GM23338 (cell line): ENCODE measurements around the gene SZT2. TPM values are rescaled to one million over a fixed set of nuclear protein-coding genes. Genes with fewer than 3 reads are reported as not detected.

Experiments
- ATAC-seq: fragments of 200-7000 bp; cut with Tn5 transposase; 3 replicates; pipeline ENCODE4 v1.9.1; 2020
- DNase-seq: peaks from one replicate; pipeline ENCODE4 v3.0.0-alpha.2; 2015; ENCODE audit warnings: low spot score
- H2AFZ ChIP-seq: fragments of 200-600 bp; sonication (generic); 2 replicates; pipeline ENCODE4 v1.8.0; 2016; ENCODE audit warnings: antibody characterized with exemption, mild to moderate bottlenecking, moderate library complexity
- H3F3A ChIP-seq: fragments of 200-600 bp; sonication (generic); replicated peaks from 2 replicates; pipeline ENCODE4 v1.8.0; 2017; ENCODE audit warnings: antibody characterized with exemption, mixed run types, low read depth
- H3K27ac ChIP-seq: fragments of 200-600 bp; sonication (generic); 2 replicates; pipeline ENCODE4 v1.6.1; 2016; ENCODE audit warnings: low read depth
- H3K27me3 ChIP-seq: fragments of 200-600 bp; sonication (generic); 2 replicates; pipeline ENCODE4 v1.8.0; 2016; ENCODE audit warnings: mild to moderate bottlenecking, mixed run types, moderate library complexity; ENCODE audit not compliant: insufficient read depth
- H3K36me3 ChIP-seq: fragments of 200-600 bp; sonication (generic); 2 replicates; pipeline ENCODE4 v1.8.0; 2016; ENCODE audit warnings: mild to moderate bottlenecking; ENCODE audit not compliant: insufficient read depth
- H3K4me1 ChIP-seq: fragments of 200-600 bp; sonication (generic); 2 replicates; pipeline ENCODE4 v1.8.0; 2016; ENCODE audit warnings: mild to moderate bottlenecking, moderate library complexity; ENCODE audit not compliant: insufficient read depth
- H3K4me2 ChIP-seq: fragments of 200-600 bp; sonication (generic); 2 replicates; pipeline ENCODE4 v1.7.1; 2017; ENCODE audit warnings: mixed run types
- H3K4me3 ChIP-seq: fragments of 200-600 bp; sonication (generic); 2 replicates; pipeline ENCODE4 v1.6.1; 2016; ENCODE audit warnings: mixed run types
- H3K79me2 ChIP-seq: fragments of 200-600 bp; sonication (generic); replicated peaks from 2 replicates; pipeline ENCODE4 v1.8.0; 2017; ENCODE audit warnings: mild to moderate bottlenecking; ENCODE audit not compliant: insufficient read depth
- H3K9me2 ChIP-seq: fragments of 200-600 bp; sonication (generic); 2 replicates; pipeline ENCODE4 v1.8.0; 2017; ENCODE audit not compliant: insufficient read depth
- H4K20me1 ChIP-seq: fragments of 200-600 bp; sonication (generic); replicated peaks from 2 replicates; pipeline ENCODE4 v1.8.0; 2017; ENCODE audit warnings: mild to moderate bottlenecking; ENCODE audit not compliant: insufficient read depth
- H3K27ac Mint-ChIP-seq: 2 replicates; pipeline ENCODE4 v1.8.0; 2020; ENCODE audit warnings: inconsistent platforms, mild to moderate bottlenecking, moderate library complexity, mixed read lengths
- H3K27me3 Mint-ChIP-seq: 3 replicates; pipeline ENCODE4 v1.8.0; 2022; ENCODE audit warnings: low read depth, mild to moderate bottlenecking, moderate library complexity, mixed read lengths, inconsistent platforms; ENCODE audit not compliant: insufficient read depth, poor library complexity
- H3K36me3 Mint-ChIP-seq: 3 replicates; pipeline ENCODE4 v1.8.0; 2021; ENCODE audit warnings: low read depth, mild to moderate bottlenecking, inconsistent platforms, moderate library complexity, mixed read lengths
- H3K4me1 Mint-ChIP-seq: 3 replicates; pipeline ENCODE4 v1.8.0; 2020; ENCODE audit warnings: mild to moderate bottlenecking, inconsistent platforms, mixed read lengths
- H3K4me3 Mint-ChIP-seq: 3 replicates; pipeline ENCODE4 v1.8.0; 2021; ENCODE audit warnings: moderate library complexity, mild to moderate bottlenecking, inconsistent platforms, mixed read lengths
- H3K9me3 Mint-ChIP-seq: 3 replicates; pipeline ENCODE4 v1.8.0; 2020; ENCODE audit warnings: moderate library complexity, mild to moderate bottlenecking, inconsistent platforms, mixed read lengths
- CREB1 ChIP-seq: fragments of 250-450 bp; sonication (Bioruptor Pico); IDR thresholded peaks from 2 replicates; pipeline ENCODE4 v1.5.0; 2020; ENCODE audit warnings: low read depth, mild to moderate bottlenecking, moderate library complexity
- JUNB ChIP-seq: IDR thresholded peaks from one replicate; pipeline ENCODE4 v1.6.1; 2016; ENCODE audit warnings: antibody characterized with exemption; ENCODE audit not compliant: unreplicated experiment
- STAT1 ChIP-seq: IDR thresholded peaks from one replicate; pipeline ENCODE4 v1.6.1; 2016; ENCODE audit warnings: antibody characterized with exemption; ENCODE audit not compliant: unreplicated experiment
- ZNF331 ChIP-seq: fragments of 250-450 bp; sonication (Bioruptor Pico); IDR thresholded peaks from 2 replicates; pipeline ENCODE4 v1.5.0; 2020; ENCODE audit warnings: low read depth, mild to moderate bottlenecking, moderate library complexity
- polyA plus RNA-seq: library from polyadenylated mRNA; unstranded; fragments of >200 nt; fragmentation: Nextera tagmentation; extraction: Ambion mirVana; gene quantifications from 2 replicates; pipeline ENCODE4 v1.2.1, GENCODE V29; 2016
- total RNA-seq: library from RNA; depleted of rRNA; stranded (reverse); fragments of >200 nt; shearing (Covaris generic); gene quantifications from 2 replicates; pipeline ENCODE4 v1.2.3, GENCODE V29; 2014
- TF ChIP-seq, protein P1 (sequence below): fragments of 250-450 bp; sonication (Bioruptor Pico); IDR thresholded peaks from 2 replicates; pipeline ENCODE4 v1.5.0; 2020; ENCODE audit warnings: mild to moderate bottlenecking, moderate library complexity
- TF ChIP-seq, protein P2 (sequence below), 2 experiments: fragments of 200-600 bp in 1 of 2; sonication (generic) in 1 of 2; conservative IDR thresholded peaks; 2 replicates each; pipeline versions ENCODE4 v1.5.1 to v1.6.1; 2016 to 2017; ENCODE audit warnings: antibody characterized with exemption in 2 of 2, low read depth in 2 of 2, mild to moderate bottlenecking in 2 of 2, moderate library complexity in 1 of 2
- TF ChIP-seq, protein P3 (sequence below): IDR thresholded peaks from one replicate; pipeline ENCODE4 v1.6.1; 2018; ENCODE audit warnings: antibody characterized with exemption; ENCODE audit not compliant: unreplicated experiment

The SZT2 gene
- total and polyA plus RNA-seq, 2 experiments from 2014 or later = 4.1 to 16.1 TPM

- no peaks in the 10 kb centered on the region for H3K4me1 ChIP-seq
- peaks cover 2% of the 10 kb centered on the region for H3K27me3 Mint-ChIP-seq
- H3K4me1 Mint-ChIP-seq = peaks cover 7% of the 10 kb centered on the region
- no peaks in the 10 kb centered on the region for H3K36me3 ChIP-seq
- H3K4me3 ChIP-seq = no peak overlapping the region
- DNase-seq (peak; percentile 36), ATAC-seq (peak; percentile 17; the same call in 1 of the 3 replicates)
- no peak overlapping the region for H3K27ac ChIP-seq
- no peak overlapping the region for H2AFZ ChIP-seq
- no peak overlapping the region for H3K4me3 Mint-ChIP-seq
- no peaks in the 10 kb centered on the region for H3F3A ChIP-seq
- H3K4me2 ChIP-seq = no peak overlapping the region
- no peaks in the 10 kb centered on the region for H4K20me1 ChIP-seq
- peaks cover 6% of the 10 kb centered on the region; the same call in 2 of the 3 replicates for H3K36me3 Mint-ChIP-seq
- H3K79me2 ChIP-seq = no peaks in the 10 kb centered on the region
- no peaks in the 10 kb centered on the region for H3K9me3 Mint-ChIP-seq
- H3K27me3 ChIP-seq = no peaks in the 10 kb centered on the region
- H3K27ac Mint-ChIP-seq = no peak overlapping the region
- H3K9me2 ChIP-seq = no peaks in the 10 kb centered on the region
- TF ChIP-seq, protein P1, sequence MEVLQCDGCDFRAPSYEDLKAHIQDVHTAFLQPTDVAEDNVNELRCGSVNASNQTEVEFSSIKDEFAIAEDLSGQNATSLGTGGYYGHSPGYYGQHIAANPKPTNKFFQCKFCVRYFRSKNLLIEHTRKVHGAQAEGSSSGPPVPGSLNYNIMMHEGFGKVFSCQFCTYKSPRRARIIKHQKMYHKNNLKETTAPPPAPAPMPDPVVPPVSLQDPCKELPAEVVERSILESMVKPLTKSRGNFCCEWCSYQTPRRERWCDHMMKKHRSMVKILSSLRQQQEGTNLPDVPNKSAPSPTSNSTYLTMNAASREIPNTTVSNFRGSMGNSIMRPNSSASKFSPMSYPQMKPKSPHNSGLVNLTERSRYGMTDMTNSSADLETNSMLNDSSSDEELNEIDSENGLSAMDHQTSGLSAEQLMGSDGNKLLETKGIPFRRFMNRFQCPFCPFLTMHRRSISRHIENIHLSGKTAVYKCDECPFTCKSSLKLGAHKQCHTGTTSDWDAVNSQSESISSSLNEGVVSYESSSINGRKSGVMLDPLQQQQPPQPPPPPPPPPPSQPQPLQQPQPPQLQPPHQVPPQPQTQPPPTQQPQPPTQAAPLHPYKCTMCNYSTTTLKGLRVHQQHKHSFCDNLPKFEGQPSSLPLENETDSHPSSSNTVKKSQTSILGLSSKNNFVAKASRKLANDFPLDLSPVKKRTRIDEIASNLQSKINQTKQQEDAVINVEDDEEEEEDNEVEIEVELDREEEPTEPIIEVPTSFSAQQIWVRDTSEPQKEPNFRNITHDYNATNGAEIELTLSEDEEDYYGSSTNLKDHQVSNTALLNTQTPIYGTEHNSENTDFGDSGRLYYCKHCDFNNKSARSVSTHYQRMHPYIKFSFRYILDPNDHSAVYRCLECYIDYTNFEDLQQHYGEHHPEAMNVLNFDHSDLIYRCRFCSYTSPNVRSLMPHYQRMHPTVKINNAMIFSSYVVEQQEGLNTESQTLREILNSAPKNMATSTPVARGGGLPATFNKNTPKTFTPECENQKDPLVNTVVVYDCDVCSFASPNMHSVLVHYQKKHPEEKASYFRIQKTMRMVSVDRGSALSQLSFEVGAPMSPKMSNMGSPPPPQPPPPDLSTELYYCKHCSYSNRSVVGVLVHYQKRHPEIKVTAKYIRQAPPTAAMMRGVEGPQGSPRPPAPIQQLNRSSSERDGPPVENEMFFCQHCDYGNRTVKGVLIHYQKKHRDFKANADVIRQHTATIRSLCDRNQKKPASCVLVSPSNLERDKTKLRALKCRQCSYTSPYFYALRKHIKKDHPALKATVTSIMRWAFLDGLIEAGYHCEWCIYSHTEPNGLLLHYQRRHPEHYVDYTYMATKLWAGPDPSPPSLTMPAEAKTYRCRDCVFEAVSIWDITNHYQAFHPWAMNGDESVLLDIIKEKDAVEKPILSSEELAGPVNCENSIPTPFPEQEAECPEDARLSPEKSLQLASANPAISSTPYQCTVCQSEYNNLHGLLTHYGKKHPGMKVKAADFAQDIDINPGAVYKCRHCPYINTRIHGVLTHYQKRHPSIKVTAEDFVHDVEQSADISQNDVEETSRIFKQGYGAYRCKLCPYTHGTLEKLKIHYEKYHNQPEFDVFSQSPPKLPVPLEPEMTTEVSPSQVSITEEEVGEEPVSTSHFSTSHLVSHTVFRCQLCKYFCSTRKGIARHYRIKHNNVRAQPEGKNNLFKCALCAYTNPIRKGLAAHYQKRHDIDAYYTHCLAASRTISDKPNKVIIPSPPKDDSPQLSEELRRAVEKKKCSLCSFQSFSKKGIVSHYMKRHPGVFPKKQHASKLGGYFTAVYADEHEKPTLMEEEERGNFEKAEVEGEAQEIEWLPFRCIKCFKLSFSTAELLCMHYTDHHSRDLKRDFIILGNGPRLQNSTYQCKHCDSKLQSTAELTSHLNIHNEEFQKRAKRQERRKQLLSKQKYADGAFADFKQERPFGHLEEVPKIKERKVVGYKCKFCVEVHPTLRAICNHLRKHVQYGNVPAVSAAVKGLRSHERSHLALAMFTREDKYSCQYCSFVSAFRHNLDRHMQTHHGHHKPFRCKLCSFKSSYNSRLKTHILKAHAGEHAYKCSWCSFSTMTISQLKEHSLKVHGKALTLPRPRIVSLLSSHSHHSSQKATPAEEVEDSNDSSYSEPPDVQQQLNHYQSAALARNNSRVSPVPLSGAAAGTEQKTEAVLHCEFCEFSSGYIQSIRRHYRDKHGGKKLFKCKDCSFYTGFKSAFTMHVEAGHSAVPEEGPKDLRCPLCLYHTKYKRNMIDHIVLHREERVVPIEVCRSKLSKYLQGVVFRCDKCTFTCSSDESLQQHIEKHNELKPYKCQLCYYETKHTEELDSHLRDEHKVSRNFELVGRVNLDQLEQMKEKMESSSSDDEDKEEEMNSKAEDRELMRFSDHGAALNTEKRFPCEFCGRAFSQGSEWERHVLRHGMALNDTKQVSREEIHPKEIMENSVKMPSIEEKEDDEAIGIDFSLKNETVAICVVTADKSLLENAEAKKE = no peak
- TF ChIP-seq, protein P2, sequence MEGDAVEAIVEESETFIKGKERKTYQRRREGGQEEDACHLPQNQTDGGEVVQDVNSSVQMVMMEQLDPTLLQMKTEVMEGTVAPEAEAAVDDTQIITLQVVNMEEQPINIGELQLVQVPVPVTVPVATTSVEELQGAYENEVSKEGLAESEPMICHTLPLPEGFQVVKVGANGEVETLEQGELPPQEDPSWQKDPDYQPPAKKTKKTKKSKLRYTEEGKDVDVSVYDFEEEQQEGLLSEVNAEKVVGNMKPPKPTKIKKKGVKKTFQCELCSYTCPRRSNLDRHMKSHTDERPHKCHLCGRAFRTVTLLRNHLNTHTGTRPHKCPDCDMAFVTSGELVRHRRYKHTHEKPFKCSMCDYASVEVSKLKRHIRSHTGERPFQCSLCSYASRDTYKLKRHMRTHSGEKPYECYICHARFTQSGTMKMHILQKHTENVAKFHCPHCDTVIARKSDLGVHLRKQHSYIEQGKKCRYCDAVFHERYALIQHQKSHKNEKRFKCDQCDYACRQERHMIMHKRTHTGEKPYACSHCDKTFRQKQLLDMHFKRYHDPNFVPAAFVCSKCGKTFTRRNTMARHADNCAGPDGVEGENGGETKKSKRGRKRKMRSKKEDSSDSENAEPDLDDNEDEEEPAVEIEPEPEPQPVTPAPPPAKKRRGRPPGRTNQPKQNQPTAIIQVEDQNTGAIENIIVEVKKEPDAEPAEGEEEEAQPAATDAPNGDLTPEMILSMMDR (conservative IDR thresholded peaks at IDR 0.05; ENCODE audit: low read depth in 2 of 2) = no peak
- TF ChIP-seq, protein P3, sequence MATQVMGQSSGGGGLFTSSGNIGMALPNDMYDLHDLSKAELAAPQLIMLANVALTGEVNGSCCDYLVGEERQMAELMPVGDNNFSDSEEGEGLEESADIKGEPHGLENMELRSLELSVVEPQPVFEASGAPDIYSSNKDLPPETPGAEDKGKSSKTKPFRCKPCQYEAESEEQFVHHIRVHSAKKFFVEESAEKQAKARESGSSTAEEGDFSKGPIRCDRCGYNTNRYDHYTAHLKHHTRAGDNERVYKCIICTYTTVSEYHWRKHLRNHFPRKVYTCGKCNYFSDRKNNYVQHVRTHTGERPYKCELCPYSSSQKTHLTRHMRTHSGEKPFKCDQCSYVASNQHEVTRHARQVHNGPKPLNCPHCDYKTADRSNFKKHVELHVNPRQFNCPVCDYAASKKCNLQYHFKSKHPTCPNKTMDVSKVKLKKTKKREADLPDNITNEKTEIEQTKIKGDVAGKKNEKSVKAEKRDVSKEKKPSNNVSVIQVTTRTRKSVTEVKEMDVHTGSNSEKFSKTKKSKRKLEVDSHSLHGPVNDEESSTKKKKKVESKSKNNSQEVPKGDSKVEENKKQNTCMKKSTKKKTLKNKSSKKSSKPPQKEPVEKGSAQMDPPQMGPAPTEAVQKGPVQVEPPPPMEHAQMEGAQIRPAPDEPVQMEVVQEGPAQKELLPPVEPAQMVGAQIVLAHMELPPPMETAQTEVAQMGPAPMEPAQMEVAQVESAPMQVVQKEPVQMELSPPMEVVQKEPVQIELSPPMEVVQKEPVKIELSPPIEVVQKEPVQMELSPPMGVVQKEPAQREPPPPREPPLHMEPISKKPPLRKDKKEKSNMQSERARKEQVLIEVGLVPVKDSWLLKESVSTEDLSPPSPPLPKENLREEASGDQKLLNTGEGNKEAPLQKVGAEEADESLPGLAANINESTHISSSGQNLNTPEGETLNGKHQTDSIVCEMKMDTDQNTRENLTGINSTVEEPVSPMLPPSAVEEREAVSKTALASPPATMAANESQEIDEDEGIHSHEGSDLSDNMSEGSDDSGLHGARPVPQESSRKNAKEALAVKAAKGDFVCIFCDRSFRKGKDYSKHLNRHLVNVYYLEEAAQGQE = no peak
- TF ChIP-seq CREB1 (CRISPR knock-in tag) (no peak), JUNB (no peak), STAT1 (no peak), ZNF331 (no peak)
These were observed 47.6 kb downstream of the SZT2 start for GRCh38 chr1:43437031-43437973.
